GM12865 (cell line): ENCODE data around the gene VGLL2.
A peak's percentile ranks its signal among the peaks of the same experiment; 100 is the strongest.

Experiments
- DNase-seq: peaks from one replicate; pipeline ENCODE4 v3.0.0; 2010; ENCODE audit warnings: low read depth
- H3K4me3 ChIP-seq: 2 replicates; pipeline ENCODE4 v1.5.1; 2011; ENCODE audit warnings: mild to moderate bottlenecking, low read depth, low read length, control low read depth
- TF ChIP-seq, protein P1 (sequence below): IDR thresholded peaks from 2 replicates; pipeline ENCODE4 v1.5.1; 2011; ENCODE audit warnings: low read length, control low read depth, low read depth, inconsistent platforms; ENCODE audit not compliant: insufficient read depth; ENCODE audit errors: missing control alignments

Gene VGLL2

DNA sequence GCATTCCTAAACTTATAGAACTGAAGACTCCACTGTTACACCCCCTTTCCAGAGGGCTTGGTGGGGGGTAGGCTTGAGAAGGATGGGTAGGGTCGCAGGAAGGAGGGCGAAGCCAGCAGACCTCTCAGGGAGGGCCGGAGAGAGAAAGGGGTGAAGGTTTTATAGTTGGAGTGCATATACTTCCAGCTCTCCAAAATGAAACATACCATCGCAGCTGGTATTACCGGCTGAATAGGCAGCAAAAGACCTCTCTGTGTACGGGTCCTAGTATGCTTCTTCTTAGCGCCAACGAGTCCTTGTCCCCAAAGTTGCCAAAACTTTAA lies 1.0 kb upstream of the VGLL2 start:
- TF ChIP-seq, protein P1, sequence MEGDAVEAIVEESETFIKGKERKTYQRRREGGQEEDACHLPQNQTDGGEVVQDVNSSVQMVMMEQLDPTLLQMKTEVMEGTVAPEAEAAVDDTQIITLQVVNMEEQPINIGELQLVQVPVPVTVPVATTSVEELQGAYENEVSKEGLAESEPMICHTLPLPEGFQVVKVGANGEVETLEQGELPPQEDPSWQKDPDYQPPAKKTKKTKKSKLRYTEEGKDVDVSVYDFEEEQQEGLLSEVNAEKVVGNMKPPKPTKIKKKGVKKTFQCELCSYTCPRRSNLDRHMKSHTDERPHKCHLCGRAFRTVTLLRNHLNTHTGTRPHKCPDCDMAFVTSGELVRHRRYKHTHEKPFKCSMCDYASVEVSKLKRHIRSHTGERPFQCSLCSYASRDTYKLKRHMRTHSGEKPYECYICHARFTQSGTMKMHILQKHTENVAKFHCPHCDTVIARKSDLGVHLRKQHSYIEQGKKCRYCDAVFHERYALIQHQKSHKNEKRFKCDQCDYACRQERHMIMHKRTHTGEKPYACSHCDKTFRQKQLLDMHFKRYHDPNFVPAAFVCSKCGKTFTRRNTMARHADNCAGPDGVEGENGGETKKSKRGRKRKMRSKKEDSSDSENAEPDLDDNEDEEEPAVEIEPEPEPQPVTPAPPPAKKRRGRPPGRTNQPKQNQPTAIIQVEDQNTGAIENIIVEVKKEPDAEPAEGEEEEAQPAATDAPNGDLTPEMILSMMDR = no peak
- DNase-seq = no peak
- no peak overlapping the region for H3K4me3 ChIP-seq

DNA sequence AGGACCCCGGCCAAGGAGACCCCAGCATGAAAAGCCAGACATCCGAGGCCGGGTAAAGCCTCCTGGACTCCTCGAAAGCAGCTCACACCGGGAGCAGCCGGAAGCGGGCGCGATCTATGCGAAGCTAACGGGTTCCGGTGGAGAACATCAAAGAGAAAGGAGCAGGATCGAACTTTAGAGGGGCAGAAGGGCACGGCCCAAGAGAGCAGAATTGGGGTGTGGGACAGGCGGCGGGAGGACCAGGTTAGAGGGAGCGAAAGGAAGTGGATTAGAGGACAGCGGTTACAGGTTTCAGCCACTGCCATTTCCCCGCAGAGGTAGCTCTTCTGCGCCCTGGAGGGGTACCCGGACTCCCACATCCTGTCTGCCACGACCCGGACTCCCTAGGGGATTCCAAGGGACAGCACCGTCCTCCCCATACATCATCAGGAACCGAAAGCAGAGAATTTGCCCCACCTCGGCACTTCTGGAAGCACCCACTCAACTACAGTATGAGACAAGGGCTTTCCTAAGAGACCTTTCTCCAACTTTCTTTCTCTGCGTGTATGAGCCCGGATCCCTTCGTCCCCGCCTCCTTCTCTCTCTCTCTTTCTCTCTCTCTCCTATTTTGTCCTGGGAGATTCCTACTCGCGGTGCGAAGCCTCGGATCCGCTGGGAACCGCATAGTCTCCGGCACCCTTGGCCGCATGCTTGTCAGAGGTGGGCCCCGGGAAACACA lies 507 bp upstream of the VGLL2 start:
- peak; percentile 44 for DNase-seq
- no peak overlapping the region for H3K4me3 ChIP-seq
- TF ChIP-seq, protein P1 = no peak

DNA sequence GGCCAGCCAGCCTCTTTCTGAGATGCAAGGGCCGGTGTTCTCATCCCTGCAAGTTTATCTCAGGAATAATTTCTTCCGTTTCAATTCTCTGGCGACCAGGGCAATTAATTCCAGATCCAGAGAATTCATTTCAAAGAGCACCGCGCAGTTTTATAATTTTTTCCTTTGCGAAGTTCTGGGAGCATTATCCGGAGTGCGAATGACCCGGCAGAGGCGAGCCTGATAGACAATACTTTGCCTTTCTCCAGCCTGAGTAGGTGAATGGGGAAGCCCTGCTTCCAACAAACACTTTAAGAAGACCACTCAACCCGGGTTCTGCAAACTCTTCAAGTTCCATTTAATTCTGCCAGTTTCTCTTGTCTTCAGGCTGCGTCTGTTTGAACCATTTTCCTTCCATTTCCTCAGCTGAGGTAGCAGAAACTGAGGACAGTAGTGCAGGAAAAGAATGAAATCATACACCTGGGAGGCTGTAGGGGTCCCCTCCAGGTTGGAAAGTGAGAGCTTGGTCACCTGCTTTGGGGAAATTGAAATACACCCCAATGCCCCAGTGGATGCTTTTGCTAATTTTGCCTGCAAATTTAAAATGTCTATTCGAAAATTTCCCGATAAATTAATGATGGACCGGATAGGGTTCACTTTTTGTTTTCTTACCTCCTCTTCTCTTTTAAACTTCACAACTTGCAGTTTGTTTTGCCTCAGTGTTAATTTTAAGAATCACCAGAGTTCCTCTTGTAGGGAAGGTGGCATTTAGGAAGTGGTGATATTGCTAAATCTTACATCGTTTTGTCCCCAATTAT lies 1.1 kb downstream of the VGLL2 start:
- no peak for DNase-seq
- TF ChIP-seq, protein P1 = no peak
- H3K4me3 ChIP-seq = peak overlapping the region; percentile 31

DNA sequence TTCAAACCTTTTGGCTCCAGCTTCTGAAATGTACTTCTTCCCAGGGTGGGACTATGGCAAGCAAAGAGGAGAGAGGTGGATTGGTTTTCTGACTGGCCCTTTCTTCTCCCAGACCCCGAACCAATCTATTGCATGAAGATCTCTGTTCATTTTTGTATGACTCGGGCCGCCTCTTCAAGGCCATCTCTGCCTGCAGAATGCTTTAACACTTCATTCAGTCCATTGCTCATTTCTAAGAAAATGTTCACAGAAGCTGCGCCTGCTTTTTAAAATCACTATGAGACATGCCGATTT lies 1.6 kb downstream of the VGLL2 start:
- DNase-seq = no peak
- TF ChIP-seq, protein P1 = no peak
- no peak overlapping the region for H3K4me3 ChIP-seq

DNA sequence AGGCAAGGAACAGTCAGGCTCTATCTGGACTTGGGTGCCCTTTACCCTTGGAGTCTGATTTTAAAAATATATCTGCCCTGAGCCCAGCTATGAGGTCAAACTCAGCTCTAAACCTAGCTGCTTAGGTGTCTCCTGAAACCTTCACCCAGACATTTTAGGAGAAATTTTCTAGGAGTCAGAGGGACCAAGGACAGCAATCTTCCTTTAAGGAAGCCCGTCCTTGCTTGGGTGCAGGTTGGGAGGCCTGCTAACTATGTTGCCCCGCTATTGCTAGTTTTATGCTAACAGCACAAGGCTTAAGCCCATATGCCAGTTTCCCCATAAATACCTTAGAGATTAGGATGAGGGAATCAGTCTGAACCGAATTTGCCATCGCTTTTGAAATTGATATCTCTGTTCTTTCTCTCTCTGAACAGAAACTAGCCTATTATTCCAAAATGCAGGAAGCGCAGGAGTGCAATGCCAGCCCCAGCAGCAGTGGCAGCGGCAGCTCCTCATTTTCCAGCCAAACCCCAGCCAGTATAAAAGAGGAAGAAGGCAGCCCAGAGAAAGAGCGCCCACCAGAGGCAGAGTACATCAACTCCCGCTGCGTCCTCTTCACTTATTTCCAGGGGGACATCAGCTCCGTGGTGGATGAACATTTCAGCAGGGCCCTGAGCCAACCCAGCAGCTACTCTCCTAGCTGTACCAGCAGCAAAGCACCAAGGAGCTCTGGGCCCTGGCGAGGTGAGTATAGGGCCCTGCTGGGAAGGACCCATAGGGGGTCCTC lies 2.6 kb downstream of the VGLL2 start:
- TF ChIP-seq, protein P1 = peak; percentile 12
- DNase-seq = no peak
- H3K4me3 ChIP-seq = no peak overlapping the region

DNA sequence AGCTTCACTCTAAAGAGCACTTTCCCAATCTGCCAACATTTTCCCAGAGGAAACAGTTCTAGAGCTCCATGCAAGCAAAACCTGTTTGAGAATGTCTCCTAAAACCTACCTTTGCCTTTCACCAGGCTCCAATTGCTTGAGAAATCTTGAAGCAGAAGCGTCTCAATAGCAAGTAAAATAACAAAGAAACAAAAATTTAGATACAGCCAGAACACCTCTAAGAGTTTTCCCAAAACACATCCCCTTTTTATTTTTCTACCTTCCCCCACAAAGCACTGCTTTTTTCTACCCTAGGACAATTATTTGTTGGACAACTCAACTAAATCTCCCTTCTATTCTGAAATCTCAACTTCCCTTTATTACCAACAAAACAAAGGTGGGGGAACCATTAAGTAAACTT lies 3.6 kb downstream of the VGLL2 start:
- DNase-seq = no peak
- H3K4me3 ChIP-seq = no peak overlapping the region
- TF ChIP-seq, protein P1 = no peak

DNA sequence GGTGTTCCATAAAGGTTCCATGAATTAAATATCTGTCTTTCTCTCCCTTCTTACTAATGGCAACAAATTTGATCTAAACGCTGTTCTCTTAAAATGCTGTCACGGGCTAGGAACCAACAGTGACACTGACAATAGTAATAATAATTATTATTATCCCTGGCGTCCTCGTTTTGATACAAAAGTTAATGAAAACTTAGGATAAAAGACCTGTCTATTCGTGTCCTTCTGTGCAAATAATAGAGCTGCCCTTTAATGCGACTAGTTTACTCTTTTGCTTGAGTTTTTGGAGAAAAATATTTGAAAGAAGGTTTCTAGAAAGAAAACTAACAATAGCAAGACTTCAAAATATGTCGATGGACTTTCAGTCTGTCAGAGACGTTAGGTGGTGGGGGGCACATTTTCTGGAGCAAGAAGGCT lies 4.3 kb downstream of the VGLL2 start:
- H3K4me3 ChIP-seq = no peak overlapping the region
- TF ChIP-seq, protein P1 = no peak
- DNase-seq = no peak
